ELF-1 (cell line): ENCODE measurements around the gene ZW10.

Source experiments
- DNase-seq: peaks from one replicate; pipeline ENCODE4 v3.0.0-alpha.2; 2016; ENCODE audit warnings: low read depth, low spot score

ZW10 gene

DNA sequence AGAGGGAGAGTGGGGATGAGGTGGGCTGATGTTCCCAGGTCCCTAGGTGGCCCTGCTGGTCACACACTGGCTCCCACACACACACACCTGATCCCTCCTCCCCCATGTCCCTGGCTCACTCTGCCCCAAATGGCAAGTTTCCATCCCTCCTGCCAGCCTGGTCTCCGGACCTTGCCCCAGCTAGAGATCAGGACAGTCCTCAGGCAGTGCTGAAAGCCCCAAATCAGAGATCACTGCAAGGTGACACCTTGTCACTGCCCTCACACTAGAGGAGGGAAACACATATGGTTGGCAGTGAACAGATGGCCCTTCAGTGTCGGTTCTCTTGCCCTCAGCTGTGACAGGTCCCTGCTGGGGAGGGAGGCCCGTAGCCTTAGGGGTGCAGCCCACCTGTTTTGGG, 75.0 kb downstream of the ZW10 start:
- DNase-seq, result no peak

DNA sequence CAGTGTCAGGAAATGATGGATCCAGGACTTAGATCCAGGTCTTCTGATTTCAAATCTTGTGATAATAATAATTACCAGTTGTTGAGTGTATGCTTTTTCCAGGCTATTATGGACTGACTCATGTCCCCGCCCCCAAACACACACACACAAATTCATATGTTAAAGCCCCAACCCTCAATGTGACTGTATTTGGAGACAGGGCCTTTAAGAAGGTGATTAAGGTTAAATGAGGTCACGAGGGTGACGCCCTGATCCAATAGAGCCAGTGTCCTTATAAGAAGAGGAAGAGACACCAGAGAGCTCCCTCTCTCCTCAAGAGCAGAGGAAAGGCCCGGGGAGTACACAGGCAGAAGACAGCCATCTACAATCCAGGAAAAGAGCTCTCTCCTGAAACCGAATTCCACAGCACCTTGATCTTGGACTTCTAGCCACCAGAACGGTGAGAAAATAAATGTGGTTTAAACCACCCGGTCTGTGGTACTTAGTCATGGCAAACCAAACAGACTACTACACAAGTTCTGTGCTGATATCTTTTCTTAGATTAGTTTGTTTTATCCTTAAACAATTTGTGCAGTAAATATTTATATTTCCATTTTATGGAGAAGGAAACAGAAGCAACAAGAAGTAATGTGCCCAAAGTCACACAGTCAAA, 75.6 kb downstream of the ZW10 start:
- DNase-seq, result no peak

DNA sequence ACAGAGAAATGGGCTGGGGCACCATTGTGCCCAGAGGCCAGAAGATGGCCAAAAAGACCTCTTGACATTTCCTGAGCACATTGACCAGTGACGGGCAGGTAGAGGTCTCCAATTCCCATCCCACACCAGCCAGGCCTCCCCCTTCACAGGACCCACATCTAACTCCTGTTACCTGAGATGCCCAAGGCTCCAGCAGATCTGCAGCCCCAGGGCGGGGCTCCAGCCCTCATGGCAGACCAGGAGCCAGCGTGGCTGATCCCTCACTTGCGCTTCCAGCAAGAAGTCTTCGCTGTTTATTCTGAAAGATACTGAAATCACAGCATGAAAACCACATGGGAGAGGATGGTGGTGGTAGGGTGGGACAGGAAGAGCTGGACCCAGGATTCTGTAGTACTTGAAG, 76.4 kb downstream of the ZW10 start:
- no peak for DNase-seq

DNA sequence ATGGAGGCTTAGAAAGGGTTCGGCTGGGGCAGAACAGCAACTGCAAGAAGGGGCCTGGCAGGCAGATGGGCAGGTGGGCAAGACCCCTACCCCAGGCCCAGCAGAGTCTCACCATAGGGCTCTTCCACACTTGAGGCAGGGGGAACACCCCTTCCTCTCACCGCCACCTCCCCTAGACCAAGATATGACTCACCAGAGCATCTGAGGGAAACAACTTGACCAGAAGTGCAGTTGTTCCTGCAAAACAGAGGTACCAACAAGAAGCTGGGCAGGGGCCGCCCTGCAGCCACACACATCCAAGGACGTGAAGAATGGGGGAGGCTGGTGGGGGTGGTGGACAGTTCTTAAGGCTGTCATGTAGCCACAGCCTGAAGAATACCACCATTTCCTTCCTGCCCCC, 78.3 kb downstream of the ZW10 start:
- DNase-seq, result no peak

DNA sequence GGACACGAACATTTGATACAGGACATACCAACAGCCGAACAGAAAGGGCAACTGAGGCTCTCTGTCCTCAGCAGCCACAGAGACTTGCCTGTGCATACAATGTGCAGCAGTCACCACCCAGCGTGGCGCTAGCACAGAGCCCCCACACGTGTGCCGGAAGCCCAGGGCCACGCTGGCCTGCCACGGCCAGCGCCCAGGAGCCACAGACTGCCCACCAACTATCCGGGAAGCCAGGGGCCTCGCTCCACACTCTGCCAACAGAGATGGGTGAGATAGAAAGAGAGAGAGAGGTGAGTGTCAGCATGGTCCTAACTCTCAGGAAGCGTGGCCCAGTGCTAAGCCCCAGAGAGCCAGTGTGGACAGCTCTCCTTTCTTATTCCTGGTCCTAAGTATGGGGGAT, 79.1 kb downstream of the ZW10 start:
- no peak for DNase-seq

DNA sequence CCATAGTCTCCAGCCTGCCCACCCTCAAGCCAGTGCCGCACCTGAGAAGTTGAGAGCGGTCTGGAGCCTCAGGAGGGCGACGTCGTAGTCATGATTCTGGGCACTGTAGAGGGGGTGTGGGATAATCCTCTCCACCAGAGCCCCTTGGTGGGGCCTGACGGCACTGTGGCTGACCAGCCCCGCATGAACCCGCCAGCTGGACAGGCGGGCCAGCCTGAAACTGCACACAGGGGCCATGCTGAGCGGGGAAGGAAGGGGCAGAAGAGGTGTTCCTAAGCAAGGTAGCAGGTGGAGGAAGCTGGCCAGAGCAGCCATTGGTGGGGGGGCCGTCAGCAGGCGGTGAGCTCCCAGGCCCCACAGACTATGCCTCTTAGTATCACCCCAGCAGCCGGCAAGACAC, 80.5 kb downstream of the ZW10 start:
- no peak for DNase-seq

DNA sequence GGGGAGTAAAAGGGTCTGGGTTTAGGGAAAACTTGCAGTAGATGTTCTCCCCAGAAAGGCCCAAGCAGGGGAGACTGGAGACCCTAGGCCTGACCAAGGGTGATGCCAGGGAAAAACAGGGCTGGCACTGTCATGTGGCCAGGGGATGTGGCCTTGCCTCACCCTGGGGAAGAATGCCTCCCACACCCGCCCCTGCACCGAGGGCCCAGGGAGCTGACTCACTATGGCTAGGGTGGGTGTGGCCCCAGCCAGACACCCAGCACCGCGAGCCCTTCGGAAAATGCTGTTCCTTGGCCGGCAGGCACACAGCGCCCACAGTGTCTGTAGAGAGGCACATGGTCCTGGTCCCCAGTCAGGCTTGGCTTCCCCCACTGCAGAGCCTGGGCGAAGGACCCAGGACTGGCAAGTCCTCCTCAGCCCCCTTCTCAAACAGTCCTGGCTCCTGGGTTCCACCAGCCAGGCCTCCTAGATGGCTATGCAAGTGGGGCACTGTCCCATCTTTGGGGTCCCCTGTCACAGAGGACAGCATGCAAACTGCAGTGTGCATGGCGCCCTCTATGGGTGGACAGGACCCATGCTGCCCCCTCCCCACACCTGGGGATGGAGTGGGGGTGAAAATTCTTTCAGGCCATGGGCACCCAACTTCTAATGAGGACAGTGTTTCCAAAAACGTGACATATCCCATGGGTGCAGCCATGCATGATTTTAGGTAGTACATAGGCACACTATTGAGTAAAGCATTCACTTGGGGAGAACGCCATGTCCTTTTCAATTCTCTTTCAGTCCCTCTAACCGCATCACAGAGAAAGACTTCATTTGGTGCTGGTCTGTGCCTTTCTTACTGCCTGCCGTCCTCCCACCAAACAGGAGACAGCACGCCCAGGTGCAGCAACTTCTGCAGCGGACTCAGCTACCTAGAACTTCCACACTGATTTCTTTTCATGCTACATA, 82.6 kb downstream of the ZW10 start:
- peak; percentile 79 for DNase-seq

DNA sequence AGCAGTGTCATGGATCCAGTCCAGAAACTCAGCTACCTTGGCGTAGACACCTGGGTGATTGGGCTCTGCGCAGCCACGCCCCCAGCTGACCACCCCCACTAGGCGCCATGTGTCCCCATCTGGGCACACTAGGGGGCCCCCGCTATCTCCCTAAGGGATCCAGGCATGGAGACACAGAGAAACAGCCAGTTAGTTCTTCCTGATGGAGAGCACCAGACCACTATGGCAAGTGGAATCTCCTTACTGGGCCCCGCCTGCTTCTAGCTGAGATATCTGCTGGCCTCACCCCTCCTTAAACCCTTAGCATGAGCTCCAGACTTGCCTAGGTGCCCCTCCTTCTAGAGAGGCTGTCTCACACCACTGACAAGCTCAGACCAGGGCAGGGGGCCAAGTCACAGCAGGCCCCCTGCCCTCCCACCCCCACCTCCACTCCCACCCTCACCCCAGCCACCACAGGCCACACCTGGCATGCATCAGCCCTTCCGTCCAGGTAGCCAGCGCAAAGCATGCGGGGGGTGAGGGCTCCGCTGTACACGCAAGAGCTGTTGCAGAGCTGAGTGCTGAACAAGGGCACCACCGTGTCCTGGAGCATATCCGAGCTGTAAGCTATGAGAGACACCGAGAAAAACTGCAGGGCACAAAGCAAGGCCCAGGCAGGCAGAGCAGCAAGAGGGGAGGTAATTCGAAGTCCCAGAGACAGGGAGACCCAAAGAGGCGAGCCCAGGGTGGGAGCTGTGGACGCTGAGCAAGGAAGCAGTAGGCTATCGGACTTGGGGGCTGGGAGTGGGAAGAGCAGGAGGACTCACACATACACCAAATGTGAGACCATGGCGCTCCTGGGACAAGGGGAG, 83.5 kb downstream of the ZW10 start:
- DNase-seq, result no peak

DNA sequence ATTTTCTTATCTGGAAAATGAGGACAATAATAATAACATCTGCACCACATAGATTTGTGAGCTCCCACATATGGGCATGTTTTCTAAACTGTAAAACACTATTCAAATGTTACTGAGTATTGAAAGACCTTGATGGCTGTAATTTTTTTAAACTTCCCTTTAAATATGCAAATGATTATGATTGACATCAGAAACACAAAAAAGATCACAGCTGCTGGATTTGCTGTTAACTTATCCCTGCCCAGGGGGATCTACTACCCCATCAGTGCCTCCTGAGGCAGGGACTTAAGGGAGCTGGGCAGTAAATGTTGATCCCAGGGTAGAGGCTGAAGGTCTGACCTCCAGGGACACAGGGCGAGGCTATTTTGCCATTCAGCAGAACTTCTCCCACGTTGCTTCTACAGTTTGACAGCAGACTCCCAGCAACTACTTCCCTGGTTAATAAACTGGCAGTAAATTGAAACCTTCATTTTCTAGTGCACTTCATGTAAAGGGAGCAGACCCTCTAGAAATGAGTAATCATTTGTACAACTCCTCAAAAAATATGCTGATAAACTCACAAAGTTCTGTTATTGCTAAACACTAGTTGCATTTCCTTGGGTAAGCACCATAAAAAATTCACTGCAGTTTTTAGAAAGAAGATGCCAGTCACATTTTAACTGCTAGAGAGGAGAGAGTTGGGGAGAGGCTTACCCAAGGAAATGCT, 87.7 kb downstream of the ZW10 start:
- no peak for DNase-seq

DNA sequence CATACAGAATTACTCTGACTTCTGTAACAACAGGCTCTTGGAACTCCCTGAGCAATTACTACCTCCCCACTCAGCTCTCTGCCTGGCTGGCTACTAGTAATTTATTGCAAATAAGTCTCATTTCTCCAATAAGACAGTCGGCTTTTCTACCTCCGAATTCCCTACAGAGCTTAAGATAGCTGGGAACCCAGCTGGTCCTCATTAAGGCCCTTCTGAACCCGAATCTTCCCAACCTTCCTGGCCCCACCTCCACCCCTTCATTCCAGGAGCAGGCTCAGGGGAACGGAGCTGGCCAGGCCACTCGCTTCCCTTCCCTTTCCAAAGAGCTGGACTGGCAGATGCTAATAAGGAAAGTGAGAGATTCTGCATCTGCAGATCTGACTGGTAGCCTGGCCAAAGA, 89.0 kb downstream of the ZW10 start:
- no peak for DNase-seq

DNA sequence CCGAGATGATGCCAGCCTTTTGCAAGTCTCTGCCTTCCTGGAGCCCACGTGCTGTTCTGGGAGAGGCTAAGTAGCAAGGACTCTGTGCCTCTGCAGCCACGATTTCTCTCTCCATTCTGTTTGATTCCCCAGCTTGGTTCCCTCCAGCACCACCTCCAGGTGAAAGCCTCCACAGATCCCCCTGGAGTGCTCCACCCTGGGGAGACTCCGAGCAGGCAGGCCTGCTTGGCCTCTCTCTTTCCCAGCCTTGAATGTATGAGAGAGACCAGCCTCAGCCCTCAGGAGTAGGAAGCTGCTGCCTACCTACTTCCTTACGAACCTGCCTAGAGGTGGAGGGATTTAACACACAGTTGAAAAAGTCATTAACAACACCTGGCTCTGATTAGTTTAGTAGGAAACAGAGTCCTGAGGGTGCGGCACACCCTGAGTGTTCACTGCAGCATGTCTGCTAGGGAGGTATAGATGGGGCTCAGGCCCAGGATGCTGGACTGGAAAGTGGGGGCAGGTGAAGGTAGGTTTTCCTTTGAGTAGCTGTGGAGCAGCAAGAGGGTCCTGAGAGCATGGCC, 89.9 kb downstream of the ZW10 start:
- DNase-seq, result no peak
